T-helper 17 cell (primary cell): Measurements from ENCODE around the gene ZNF32. TPM values are rescaled to one million over a fixed set of nuclear protein-coding genes. Genes with fewer than 3 reads are reported as not detected.

Source experiments
- ATAC-seq: fragments of 150-1000 bp; cut with Tn5 transposase; 2 replicates; pipeline ENCODE4 v1.10.0; 2021; ENCODE audit warnings: mild to moderate bottlenecking, moderate library complexity
- DNase-seq, 3 donors: peaks; one replicate each; pipeline versions ENCODE4 v3.0.0 to v3.0.0-alpha.2; 2020 to 2021
- H3K9me3 ChIP-seq: one replicate; pipeline ENCODE4 v1.7.0; 2013; ENCODE audit warnings: low read length, mild to moderate bottlenecking; ENCODE audit not compliant: control insufficient read depth, poor library complexity, severe bottlenecking
- H3K27ac Mint-ChIP-seq: one replicate; pipeline ENCODE4 v1.8.0; 2022; ENCODE audit warnings: mild to moderate bottlenecking, moderate library complexity, mixed read lengths
- H3K27me3 Mint-ChIP-seq: one replicate; pipeline ENCODE4 v1.8.0; 2022; ENCODE audit warnings: mixed read lengths
- H3K36me3 Mint-ChIP-seq: one replicate; pipeline ENCODE4 v1.8.0; 2022; ENCODE audit warnings: low read depth, mixed read lengths
- H3K4me1 Mint-ChIP-seq: one replicate; pipeline ENCODE4 v1.8.0; 2022; ENCODE audit warnings: mild to moderate bottlenecking, mixed read lengths
- H3K4me3 Mint-ChIP-seq: one replicate; pipeline ENCODE4 v1.8.0; 2022; ENCODE audit warnings: mild to moderate bottlenecking, moderate library complexity, mixed read lengths
- total RNA-seq, 4 donors: library from RNA in 2 of 4; stranded (reverse) in 2 of 4; gene quantifications; one replicate each; pipeline ENCODE4 v1.2.3 and lab custom pipeline; 2022 to 2026

The ZNF32 gene
- total RNA-seq, 2 donors from 2014 or later, result 19.0 to 19.2 TPM

DNA sequence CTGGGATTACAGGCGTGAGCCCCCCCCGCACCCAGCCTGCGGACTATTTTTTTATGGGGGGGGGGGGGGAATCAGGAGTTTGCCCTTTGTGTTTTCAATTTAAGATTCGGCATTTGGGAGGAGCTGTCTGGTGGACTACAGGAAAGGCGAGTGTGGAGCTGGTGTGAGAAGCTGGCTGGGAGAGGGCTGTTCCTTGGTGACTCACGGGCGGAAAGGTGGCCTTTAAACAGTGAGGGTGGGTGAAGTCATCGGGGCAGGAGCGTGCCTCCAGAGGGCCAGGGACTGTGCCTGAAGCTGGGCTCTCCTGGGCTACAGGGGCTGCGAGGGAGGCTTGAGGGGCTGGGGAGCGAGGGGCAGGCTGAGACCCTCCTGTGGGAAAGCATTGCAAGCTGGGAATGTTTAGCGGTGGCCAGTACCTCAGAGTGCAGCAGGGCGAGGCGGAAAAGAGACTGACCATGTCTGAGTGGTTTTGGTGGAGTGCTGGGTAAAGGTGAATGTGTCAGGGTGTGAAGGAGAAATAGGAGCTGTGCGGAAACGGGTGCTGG, 39.7 kb upstream of the ZNF32 start:
- ATAC-seq (no peak), DNase-seq (no peak)
- H3K36me3 Mint-ChIP-seq, result peaks cover 4% of the 10 kb centered on the region

DNA sequence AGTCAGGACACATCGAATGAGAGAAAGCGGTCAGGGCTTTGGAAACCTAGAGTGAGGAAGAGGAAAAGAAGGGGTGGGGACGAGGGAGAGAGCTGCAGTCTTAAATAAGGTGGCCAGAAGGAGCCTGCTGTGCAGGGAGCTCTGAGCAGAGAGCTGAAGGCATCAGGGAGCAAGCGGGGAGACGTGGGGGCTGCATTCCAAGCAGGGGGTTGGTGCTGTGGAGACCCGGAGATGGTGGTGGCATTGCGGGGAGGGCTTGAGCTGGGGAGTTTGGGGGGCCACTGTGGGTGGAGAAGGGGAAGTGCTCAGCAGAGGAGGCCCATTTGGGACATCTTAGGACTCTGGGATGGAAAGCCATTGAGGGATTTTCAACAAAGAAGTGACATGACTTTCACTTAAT, 38.7 kb upstream of the ZNF32 start:
- H3K4me3 Mint-ChIP-seq, result peak overlapping the region; percentile 92
- no peak for ATAC-seq

More for the DNA sequence above, 39.7 kb upstream of the ZNF32 start:
- peak overlapping the region; percentile 92 for H3K4me3 Mint-ChIP-seq
- H3K27me3 Mint-ChIP-seq, result peaks cover 48% of the 10 kb centered on the region
- H3K9me3 ChIP-seq, result no peaks in the 10 kb centered on the region
- no peak overlapping the region for H3K27ac Mint-ChIP-seq
- H3K4me1 Mint-ChIP-seq, result peaks cover 23% of the 10 kb centered on the region

DNA sequence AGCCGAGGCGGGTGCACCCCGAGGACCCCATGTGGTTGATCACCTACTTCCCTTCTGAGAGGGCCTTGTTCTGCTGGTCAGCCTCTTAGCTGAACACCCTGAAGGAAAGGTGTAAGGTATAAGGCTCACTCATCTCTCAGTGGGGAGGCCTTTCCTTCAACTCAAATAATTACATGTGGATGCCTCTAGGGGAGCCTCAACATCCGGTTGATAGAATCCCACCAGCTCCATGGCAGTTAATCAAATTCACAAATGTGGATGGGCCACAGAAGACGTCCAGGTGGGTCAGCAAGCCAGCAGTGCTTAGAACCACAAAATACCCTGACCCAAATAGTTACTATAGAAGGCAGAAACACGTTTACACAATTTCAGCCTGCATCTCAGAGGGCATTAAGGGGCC, 37.7 kb upstream of the ZNF32 start:
- peaks cover 49% of the 10 kb centered on the region for H3K27me3 Mint-ChIP-seq
- no peak overlapping the region for H3K4me3 Mint-ChIP-seq
- ATAC-seq (no peak), DNase-seq (no peak)
- H3K9me3 ChIP-seq, result no peaks in the 10 kb centered on the region
- peaks cover 21% of the 10 kb centered on the region for H3K4me1 Mint-ChIP-seq
- H3K36me3 Mint-ChIP-seq, result peaks cover 2% of the 10 kb centered on the region
- H3K27ac Mint-ChIP-seq, result no peak overlapping the region

More for the DNA sequence above, 38.7 kb upstream of the ZNF32 start:
- Mint-ChIP-seq H3K4me1 (peaks cover 21% of the 10 kb centered on the region), H3K27me3 (peaks cover 49% of the 10 kb centered on the region), H3K36me3 (peaks cover 2% of the 10 kb centered on the region), H3K27ac (no peak overlapping the region)
- no peak for DNase-seq
- no peaks in the 10 kb centered on the region for H3K9me3 ChIP-seq

DNA sequence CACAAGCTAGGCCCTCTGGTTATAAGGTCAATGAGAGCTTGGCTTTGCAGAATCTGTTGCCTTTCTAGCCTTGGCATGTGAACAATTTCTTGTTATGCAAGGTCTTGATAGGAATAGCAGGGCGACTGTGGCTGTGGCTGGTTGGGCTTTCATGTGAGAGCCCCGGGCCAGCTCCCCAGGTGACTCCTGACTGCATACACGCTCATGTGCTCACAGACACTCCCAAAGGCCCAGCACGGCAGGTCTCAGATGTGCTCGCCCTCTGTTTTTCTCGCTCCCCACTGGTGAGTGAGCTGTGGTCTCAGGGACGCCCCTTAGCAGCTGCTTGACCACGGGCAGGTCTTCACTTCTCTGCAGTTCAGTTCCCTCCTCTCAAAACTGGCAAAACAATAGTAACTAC, 37.1 kb upstream of the ZNF32 start:
- ATAC-seq, result no peak
- Mint-ChIP-seq H3K36me3 (peaks cover 2% of the 10 kb centered on the region), H3K27ac (no peak overlapping the region), H3K4me1 (peaks cover 21% of the 10 kb centered on the region), H3K4me3 (no peak overlapping the region), H3K27me3 (peaks cover 53% of the 10 kb centered on the region)
- no peaks in the 10 kb centered on the region for H3K9me3 ChIP-seq
- DNase-seq, result no peak

DNA sequence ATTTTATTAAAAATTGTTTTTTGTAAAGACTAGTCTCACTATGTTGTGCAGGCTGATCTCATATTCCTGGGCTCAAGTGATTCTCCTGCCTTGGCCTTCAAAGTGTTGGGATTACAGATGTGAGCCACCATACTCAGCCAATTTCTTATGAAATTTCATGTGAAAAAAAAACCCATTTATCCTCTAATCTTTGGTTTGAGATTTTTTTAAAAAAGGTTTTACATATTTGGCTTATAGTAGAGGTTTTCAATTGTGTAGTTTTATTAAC, 35.5 kb upstream of the ZNF32 start:
- Mint-ChIP-seq H3K27ac (no peak overlapping the region), H3K36me3 (peaks cover 2% of the 10 kb centered on the region), H3K4me1 (peaks cover 13% of the 10 kb centered on the region), H3K27me3 (peaks cover 63% of the 10 kb centered on the region), H3K4me3 (no peak overlapping the region)
- H3K9me3 ChIP-seq, result no peaks in the 10 kb centered on the region
- no peak for ATAC-seq
- DNase-seq, result no peak

DNA sequence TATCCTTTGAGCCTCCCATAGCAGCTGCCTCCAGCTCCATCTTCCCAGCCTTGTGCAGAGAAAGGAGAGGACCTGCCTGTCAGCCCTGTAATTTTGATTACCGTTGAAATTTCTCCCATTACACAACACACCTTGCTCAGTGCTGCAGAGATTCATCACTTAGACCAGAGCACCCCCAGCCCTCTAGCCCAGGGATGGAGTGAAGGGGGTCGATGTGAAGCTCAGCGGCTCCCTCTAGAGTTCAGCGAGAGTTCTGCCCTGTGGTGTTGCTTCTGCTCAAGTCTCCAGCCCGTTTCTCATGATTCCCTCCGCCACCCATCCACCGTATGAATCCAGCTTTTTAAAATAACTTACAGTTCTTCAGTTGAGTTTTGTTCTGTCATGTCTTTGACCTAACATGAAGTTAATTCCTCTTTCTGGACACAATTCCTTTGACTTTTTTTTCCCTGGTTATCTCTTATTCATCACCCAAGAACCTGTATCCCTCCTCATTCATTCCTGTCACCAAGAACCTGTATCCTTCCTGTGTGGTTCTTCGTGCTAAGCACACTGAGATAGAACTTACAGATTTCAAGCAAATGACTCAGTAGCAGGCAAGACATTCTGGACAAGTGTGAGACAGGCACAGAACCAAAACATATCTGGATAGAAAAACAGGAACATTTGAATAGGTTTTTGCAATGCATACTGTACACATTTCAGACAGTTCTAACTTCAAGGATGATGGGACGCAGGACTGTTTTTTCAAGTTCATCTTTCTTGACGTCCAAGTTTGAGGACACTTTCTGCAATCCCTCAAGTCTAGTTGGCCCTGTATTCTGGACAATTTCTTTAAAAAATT, 35.0 kb upstream of the ZNF32 start:
- peaks cover 11% of the 10 kb centered on the region for H3K4me1 Mint-ChIP-seq
- ATAC-seq (peak; percentile 57), DNase-seq (no peak)
- H3K36me3 Mint-ChIP-seq, result peaks cover 5% of the 10 kb centered on the region
- H3K27me3 Mint-ChIP-seq, result peaks cover 68% of the 10 kb centered on the region
- peak overlapping the region; percentile 21 for H3K27ac Mint-ChIP-seq
- no peak overlapping the region for H3K4me3 Mint-ChIP-seq
- no peaks in the 10 kb centered on the region for H3K9me3 ChIP-seq

DNA sequence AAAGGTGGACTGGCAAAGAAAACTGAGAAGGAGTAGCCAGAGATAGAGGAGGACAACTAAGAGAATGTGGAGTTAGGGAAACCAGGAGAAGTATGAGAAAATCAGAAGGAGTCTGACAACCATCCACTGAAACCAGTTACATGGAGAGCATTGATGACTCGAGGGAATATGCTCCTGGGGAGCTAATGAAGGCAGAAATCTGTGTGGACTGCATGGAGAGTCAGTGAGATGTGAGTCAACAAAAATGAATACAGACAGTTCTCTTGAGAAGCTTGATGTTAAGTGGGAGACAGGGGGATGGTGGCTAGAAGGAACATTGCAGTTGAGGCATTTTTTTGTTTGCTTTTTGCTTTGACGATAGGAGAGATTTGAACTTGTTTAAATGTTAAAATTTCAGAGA, 34.3 kb upstream of the ZNF32 start:
- H3K4me1 Mint-ChIP-seq, result peaks cover 10% of the 10 kb centered on the region
- H3K27me3 Mint-ChIP-seq, result peaks cover 74% of the 10 kb centered on the region
- H3K27ac Mint-ChIP-seq, result no peak overlapping the region
- H3K4me3 Mint-ChIP-seq, result no peak overlapping the region
- DNase-seq (no peak), ATAC-seq (no peak)
- no peaks in the 10 kb centered on the region for H3K9me3 ChIP-seq
- H3K36me3 Mint-ChIP-seq, result peaks cover 3% of the 10 kb centered on the region

DNA sequence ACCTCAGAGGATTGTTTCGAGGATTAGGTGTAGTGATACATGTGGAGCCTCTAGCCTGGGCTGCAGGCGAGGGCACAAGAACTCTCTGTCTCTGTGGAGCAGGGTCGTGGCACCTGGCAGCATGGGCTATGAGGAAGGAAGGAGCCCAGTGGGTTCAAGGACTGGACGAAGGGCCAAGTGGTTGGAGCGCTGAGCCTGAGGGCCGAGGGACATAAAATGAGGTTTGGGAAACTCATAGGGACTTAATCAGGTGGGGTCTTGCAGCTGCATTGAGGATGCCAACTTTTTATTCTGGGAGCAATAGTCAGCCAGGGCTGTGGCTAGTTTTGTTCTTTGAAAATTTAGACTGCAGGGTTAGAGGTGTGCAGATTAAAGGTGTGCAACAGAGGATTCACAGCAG, 33.0 kb upstream of the ZNF32 start:
- peak overlapping the region; percentile 36 for H3K4me3 Mint-ChIP-seq
- ATAC-seq (no peak), DNase-seq (no peak)
- no peak overlapping the region for H3K27ac Mint-ChIP-seq
- peaks cover 3% of the 10 kb centered on the region for H3K36me3 Mint-ChIP-seq
- no peaks in the 10 kb centered on the region for H3K9me3 ChIP-seq
- peaks cover 77% of the 10 kb centered on the region for H3K27me3 Mint-ChIP-seq
- H3K4me1 Mint-ChIP-seq, result peaks cover 3% of the 10 kb centered on the region

DNA sequence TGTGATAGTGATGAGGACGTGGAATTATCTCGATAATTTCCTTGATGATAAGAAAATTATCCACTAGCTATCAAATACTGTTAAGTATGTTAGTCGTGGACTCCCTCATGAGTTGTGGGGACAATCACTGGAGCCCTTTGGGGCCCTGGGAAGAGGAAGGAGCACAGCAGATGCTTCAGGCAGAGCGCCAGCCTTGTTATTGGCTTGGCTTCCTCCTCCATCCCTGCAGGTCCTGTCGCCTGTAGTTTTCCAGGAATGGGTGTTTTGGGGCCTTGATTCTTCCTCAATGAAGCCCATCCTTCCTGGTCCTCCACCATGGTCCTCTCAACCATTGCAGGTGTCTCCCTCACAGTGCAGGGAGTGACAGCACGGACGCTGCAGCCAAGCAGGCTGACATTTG, 32.5 kb upstream of the ZNF32 start:
- H3K4me3 Mint-ChIP-seq, result no peak overlapping the region
- H3K27ac Mint-ChIP-seq, result no peak overlapping the region
- ATAC-seq (no peak), DNase-seq (no peak)
- H3K4me1 Mint-ChIP-seq, result peaks cover 3% of the 10 kb centered on the region
- H3K36me3 Mint-ChIP-seq, result peaks cover 3% of the 10 kb centered on the region
- H3K9me3 ChIP-seq, result no peaks in the 10 kb centered on the region
- peaks cover 75% of the 10 kb centered on the region for H3K27me3 Mint-ChIP-seq

DNA sequence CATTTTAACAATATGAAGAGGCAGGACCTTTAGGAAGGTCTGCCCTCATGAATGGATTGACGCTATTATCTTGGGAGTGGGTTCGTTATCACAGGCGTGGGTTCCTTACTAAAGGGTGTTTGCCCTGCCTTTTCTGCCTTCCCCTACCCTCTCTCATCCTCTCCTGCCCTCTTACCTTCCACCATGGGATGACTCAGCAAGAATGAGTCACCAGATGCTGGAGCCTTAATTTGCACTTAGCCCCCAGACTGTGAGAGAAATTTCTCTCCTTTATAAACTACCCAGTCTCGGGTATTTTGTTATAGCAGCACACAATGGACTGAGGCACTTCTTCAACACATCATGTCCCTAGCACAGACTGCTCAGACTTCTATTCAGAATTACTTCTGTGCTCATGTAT, 31.4 kb upstream of the ZNF32 start:
- H3K27ac Mint-ChIP-seq, result no peak overlapping the region
- DNase-seq, result no peak

DNA sequence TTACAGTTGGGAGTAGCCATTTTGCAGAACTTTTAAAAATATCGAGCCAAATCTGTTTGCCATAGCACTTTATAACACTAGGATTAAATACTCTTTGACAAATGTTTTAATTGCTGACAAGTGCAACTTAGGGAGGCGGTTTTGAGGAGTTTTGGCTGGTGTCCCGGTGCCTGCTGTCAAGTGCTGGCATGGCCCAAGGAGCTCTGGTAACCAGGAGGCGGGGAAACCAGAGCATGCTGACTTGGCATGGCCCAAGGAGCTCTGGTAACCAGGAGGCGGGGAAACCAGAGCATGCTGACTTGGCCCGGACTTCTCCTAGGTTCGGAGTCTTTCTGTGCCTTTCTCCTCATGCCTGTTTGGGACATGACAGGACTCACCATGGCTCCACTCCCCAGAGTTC, 30.8 kb upstream of the ZNF32 start:
- H3K9me3 ChIP-seq, result no peaks in the 10 kb centered on the region
- DNase-seq (no peak), ATAC-seq (no peak)
- Mint-ChIP-seq H3K36me3 (peaks cover 3% of the 10 kb centered on the region), H3K27me3 (peaks cover 72% of the 10 kb centered on the region), H3K4me1 (peaks cover 3% of the 10 kb centered on the region), H3K27ac (no peak overlapping the region), H3K4me3 (no peak overlapping the region)

More for the DNA sequence above, 31.4 kb upstream of the ZNF32 start:
- no peak overlapping the region for H3K4me3 Mint-ChIP-seq
- H3K9me3 ChIP-seq, result no peaks in the 10 kb centered on the region
- peaks cover 3% of the 10 kb centered on the region for H3K4me1 Mint-ChIP-seq
- ATAC-seq, result no peak
- peaks cover 72% of the 10 kb centered on the region for H3K27me3 Mint-ChIP-seq
- peaks cover 3% of the 10 kb centered on the region for H3K36me3 Mint-ChIP-seq

DNA sequence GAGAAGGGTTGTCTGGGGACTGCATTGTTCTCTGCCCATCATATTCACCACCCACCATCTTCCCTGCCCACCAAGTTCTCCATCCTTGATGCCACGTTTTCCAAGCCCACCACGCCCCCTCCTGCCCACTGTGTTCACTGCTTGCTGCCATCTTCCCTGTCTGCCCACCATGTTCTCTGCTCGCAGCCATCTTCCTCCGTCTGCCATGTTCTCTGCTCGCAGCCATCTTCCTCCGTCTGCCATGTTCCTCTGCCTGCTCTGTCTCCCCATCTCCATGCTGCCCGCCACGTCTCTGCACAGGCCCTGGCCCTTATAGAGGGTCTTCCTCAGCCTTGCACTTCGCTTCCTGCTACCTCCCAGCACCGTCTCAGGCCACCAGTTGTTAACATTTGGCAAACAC, 30.0 kb upstream of the ZNF32 start:
- H3K27me3 Mint-ChIP-seq, result peaks cover 71% of the 10 kb centered on the region

DNA sequence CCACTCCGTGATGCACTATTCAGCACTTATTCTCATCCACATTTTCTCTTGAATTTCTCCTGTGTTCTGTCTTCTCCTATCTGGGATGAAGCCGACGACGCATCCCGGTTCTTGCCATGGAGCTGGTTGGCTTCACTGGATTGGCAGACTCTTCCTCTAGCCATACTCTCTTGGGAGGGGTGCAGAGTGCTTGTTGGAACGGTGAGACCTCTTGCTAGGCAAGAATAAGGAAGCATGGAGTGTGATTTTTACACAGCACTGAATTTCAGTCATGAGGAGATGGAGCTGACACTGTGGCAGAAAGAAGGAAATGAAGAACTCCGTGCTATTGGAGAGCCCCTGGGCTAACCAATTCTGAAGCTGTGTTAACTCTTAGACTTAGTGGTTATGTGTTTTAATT, 28.2 kb upstream of the ZNF32 start:
- no peaks in the 10 kb centered on the region for H3K4me1 Mint-ChIP-seq
- H3K9me3 ChIP-seq, result no peaks in the 10 kb centered on the region
- H3K27me3 Mint-ChIP-seq, result peaks cover 66% of the 10 kb centered on the region
- no peak overlapping the region for H3K4me3 Mint-ChIP-seq
- ATAC-seq (no peak), DNase-seq (no peak)
- H3K36me3 Mint-ChIP-seq, result peaks cover 3% of the 10 kb centered on the region
- no peak overlapping the region for H3K27ac Mint-ChIP-seq

More for the DNA sequence above, 30.0 kb upstream of the ZNF32 start:
- H3K4me3 Mint-ChIP-seq, result no peak overlapping the region
- DNase-seq (no peak), ATAC-seq (no peak)
- H3K27ac Mint-ChIP-seq, result no peak overlapping the region
- H3K4me1 Mint-ChIP-seq, result peaks cover under 1% of the 10 kb centered on the region
- H3K9me3 ChIP-seq, result no peaks in the 10 kb centered on the region
- H3K36me3 Mint-ChIP-seq, result peaks cover 3% of the 10 kb centered on the region

DNA sequence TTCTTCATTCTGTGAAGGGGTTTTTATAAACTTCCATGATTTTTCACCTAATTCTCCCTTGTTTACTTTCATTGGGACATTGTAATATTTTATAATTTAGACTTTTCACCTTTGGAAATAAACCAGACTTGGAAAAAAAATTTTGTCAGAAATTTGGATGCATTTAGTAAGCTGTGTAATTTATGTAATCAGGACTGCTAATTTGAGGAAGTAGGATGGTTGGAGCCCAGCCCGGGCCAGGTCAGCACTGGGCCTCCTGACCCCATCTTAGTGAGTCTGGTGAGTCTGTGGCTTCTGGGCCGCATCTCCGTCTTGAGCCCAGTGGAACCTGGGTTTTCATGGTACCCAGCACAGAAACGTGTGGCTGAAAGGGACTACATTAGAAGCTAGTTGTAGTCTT, 27.6 kb upstream of the ZNF32 start:
- Mint-ChIP-seq H3K27ac (no peak overlapping the region), H3K4me1 (peaks cover 4% of the 10 kb centered on the region), H3K27me3 (peaks cover 66% of the 10 kb centered on the region), H3K36me3 (peaks cover 6% of the 10 kb centered on the region), H3K4me3 (no peak overlapping the region)
- no peak for DNase-seq
- H3K9me3 ChIP-seq, result no peaks in the 10 kb centered on the region
- no peak for ATAC-seq
